Esophagus squamous epithelium (tissue), 4 donors: ENCODE measurements around the gene HORMAD2.

Source experiments
- CTCF ChIP-seq, 6 experiments: fragments of 450-650 bp in 4 of 6; fragments of 200-600 bp in 2 of 6; sonication (generic) in 2 of 6; IDR thresholded peaks; one replicate each; pipeline ENCODE4 v1.5.1; 2016 to 2019; ENCODE audit warnings: antibody characterized with exemption in 6 of 6, mild to moderate bottlenecking in 4 of 6, moderate library complexity in 4 of 6
- POLR2A ChIP-seq, 4 donors: fragments of 450-650 bp; IDR thresholded peaks; one replicate each; pipeline ENCODE4 v1.6.1; 2017; ENCODE audit warnings: antibody characterized with exemption in 4 of 4, mild to moderate bottlenecking in 4 of 4, moderate library complexity in 3 of 4

- TF ChIP-seq POLR2A (IDR thresholded peaks at IDR 0.05) (no peak), CTCF (IDR thresholded peaks at IDR 0.05) (no peak)
These were observed 48.9 kb upstream of the HORMAD2 start for GRCh38 chr22:30031328-30031727.
